ENCODE measurements around the gene KCNH1.

GRCh38 chr1:211153932-211154331 lies 20.0 kb upstream of the KCNH1 start:
- TF ChIP-seq CTCF (IDR thresholded peaks at IDR 0.05) (no peak), EP300 (IDR thresholded peaks at IDR 0.05) (no peak), POLR2A (IDR thresholded peaks at IDR 0.05) (no peak)
